ENCODE results near the gene IL17A.
A peak's percentile ranks its signal among the peaks of the same experiment; 100 is the strongest.

IL17A gene

GRCh38 chr6:52186075-52186474 lies at the start of gene IL17A:
Gene IL17A (plus strand): TSS chr6:52186375. CDS start chr6:52186432, 57 bp downstream.
- no peak for DNase-seq

- DNase-seq = no peak
Observed at GRCh38 chr6:52136934-52137467, 49.2 kb upstream of the IL17A start.

DNA sequence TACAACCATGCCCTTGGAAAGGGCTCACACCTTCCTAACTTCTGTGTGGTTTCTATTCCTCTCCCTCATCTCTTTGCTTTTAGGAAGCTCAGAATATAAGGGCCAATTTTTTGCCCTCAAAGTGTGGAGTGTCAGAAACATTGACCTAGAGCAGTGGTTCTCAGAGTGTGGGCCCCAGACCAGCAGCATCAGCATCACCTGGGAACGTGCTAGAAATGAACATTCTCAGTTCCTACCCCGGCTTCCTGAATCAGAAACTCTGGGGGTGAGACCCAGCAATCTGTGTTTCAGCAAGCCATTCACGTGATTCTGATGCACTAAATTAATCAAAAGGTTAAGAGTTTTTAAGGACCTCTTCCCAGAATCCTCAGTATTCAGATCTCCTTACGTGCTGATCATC lies 47.9 kb upstream of the IL17A start:
- DNase-seq = no peak

- no peak for DNase-seq
Observed at GRCh38 chr6:52139985-52140680, 46.0 kb upstream of the IL17A start.

DNA sequence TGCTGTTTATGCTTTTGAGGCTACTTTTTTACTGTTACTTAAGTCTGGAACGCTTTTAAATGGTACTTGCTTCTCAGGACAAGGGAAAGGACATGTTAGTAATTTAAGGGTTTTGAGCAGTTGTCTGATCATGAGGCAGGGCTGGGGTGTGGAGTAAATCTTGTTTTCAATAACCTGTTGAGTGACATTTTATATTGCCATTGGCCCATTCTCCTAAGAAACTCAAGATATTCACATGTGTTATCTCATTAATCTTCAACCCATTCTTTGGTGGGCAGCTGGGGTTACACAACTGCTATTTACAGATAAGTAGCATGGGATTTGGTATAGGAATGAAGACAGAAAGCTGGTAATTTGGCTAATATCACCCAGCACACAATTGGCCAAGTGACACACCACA lies 44.6 kb upstream of the IL17A start:
- DNase-seq = no peak

GRCh38 chr6:52142556-52142955 lies 43.6 kb upstream of the IL17A start:
- no peak for DNase-seq

DNA sequence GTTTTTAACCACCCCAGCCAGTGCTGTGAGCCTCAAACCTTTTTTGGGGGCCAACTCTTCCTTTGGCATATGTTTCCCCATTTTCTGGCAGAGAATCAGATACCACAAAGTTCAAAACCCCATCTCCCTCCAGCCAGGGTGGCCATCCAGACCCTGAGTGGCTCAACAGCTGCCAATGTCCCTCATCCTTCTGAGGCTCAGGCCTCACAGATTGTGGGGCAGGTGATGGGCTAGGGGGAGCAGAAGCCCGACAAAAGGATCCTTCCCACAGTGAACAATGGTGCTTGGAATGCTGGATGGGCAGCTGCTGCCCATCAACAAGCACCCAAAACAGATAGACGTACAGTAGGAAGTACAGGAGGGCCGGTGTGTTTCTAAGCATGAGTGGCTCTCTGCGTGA lies 42.6 kb upstream of the IL17A start:
- no peak for DNase-seq

DNA sequence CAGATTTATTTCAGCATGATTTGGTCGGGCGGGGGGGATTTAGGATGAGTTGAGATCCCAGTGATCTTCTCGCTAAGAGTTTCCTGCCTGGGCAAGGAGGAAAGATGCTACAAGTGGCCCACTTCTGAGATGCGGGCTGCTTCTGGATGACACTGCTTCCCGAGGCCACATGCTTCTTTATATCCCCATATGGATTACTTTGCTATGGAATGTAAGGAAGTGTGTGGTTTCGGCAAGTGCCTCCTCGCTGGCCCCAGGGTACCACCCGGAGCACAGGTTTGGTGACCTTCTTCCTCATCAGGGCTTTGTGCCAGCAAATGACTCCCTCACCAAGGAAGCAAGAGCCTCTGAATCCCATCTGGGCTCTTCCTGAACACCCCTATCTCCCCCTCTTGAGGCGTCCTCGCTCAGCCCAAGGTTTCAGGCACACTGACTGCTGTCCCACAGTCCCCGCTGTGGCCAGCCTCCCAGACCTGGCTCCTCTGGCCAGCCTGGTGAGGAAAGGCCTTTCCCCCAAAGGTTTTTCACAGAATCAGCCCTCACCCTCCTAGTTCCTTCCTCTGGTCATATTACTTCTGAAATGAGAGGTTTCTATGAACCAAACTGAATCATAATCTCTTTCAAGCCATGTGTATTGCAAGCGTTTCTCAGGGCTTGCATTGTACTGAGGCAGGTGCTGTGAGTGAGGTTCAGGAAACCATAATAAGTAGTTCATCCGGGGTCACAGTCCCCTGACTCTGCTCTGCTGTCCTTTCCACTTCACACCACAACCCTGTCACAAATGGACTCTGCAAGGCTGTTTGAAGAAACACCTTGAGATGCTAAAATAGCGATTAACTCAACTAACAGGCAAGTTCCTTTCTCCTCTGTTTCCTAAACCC lies 41.7 kb upstream of the IL17A start:
- no peak for DNase-seq

GRCh38 chr6:52146851-52147445 lies 39.2 kb upstream of the IL17A start:
- no peak for DNase-seq

GRCh38 chr6:52149076-52149475 lies 37.1 kb upstream of the IL17A start:
- DNase-seq = no peak

DNA sequence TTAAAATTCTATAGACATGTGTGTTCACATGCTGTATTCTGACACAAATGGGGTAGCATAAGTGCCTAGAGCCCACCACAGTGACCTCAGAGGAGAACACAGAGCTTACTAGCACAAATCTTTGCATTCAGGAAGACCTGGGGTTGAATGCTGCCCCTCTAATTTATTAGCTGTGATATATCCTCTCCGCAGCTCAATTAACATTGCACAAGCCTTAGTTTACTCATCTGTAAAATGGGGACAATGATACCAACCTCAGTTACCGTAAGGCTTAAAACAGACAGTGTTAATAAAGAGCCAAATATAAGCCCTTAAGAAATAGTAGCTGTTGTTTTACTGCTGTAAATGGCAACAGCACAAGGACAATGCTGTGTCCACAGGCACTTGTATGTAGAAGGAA lies 36.2 kb upstream of the IL17A start:
- DNase-seq = no peak

GRCh38 chr6:52152070-52152423 lies 34.1 kb upstream of the IL17A start:
- no peak for DNase-seq

GRCh38 chr6:52152711-52153160 lies 33.4 kb upstream of the IL17A start:
- peak in 1 of 2 experiments; percentile 28 for DNase-seq

- DNase-seq = no peak
Observed at GRCh38 chr6:52154381-52154780, 31.8 kb upstream of the IL17A start.

DNA sequence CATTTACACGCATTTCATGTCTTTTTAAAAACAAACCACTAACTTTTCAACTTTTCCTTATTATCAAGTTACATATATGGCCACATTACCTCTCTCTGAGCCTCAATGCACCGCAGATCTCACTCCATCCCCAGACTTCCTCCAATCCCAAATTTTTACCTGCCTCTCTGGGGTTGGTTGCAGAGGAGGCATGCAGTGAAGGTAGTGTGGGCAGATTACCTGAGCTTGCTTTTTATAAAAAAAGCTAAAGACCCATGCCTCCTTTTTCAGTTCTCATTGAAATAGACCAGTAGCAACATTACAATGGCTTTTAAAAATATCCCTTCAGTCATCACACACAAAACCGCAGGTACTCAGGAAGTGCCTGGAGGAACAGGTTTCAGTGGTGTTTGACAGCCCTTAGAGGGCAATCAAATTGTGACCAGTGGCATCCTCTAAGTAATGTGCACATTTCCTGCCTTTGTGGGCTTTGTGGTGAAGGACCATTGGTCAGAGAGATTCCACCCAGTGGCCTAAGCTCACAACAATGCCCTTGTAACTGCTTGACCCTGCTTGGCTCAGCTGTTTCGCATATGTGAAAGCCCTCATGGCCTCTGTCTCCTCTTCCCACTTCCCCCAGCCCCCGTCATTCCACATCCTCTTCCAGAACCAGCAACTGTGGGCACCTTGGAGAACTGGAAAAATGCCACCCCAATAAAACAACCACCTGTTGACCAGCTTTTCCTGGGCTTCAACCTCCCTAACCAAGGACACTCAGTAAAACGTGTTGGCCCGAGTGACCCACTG lies 30.2 kb upstream of the IL17A start:
- peak in 1 of 2 experiments; percentile 21 for DNase-seq

DNA sequence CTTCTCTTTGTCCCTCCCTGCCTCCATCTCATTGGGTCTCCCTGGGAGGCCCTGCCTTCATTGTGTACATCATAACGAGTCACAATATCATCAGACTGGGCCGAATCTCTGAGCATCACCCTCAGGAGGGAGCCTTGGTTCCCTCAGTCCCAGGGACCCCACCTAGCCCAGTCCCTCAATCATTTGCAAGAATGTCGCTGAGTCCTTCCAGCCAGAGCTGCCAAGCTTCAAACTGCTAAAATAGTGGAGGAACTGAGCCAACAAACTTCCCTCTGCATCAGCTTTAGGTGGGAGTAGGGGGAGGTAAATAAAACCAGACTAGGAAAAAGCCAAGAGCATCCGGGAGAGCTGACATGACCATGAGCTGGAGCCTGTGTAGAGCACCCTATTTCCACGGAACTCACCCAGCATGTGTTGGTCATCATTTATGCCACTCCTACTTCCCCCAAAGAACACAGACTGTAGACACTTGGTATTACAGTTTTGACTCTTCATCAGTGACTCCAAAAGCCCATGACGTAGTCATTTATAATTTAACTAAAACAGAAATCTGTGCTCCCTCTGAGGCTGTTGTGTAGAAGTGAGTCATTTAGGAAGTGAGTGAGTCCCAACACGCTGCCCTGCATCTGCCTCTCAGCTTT lies 28.8 kb upstream of the IL17A start:
- peak; percentile 61 to 64 for DNase-seq

DNA sequence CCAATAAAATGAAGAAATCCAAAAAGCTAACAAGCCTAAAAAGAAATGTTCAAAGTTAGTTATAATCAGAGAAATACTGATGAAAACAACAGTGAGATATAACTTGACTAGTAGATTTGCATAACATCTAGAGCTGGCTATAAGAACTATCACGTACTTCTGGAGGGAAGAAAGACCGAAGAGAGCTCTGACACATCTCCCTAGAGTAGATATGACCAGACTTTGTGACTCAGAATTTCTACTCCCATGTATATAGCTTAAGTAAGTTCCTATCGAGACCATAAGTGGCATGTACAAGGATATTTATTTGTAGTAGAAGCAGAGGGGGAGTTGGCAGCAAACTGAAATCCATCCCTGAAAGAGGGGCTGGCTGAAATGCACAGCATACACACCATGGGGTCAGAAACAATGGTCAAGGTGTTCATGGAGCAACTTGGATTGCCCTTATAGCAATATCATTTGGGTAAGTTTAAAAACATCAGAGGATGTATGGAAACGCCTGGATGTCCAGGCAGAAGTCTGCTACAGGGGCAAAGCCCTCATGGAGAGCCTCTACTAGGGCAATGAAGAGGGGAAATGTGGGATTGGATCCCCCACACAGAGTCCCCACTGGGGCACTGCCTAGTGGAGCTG lies 25.6 kb upstream of the IL17A start:
- peak in 1 of 2 experiments; percentile 37 for DNase-seq

- DNase-seq = peak; percentile 17 to 34
Observed at GRCh38 chr6:52161689-52162438, 24.3 kb upstream of the IL17A start.

DNA sequence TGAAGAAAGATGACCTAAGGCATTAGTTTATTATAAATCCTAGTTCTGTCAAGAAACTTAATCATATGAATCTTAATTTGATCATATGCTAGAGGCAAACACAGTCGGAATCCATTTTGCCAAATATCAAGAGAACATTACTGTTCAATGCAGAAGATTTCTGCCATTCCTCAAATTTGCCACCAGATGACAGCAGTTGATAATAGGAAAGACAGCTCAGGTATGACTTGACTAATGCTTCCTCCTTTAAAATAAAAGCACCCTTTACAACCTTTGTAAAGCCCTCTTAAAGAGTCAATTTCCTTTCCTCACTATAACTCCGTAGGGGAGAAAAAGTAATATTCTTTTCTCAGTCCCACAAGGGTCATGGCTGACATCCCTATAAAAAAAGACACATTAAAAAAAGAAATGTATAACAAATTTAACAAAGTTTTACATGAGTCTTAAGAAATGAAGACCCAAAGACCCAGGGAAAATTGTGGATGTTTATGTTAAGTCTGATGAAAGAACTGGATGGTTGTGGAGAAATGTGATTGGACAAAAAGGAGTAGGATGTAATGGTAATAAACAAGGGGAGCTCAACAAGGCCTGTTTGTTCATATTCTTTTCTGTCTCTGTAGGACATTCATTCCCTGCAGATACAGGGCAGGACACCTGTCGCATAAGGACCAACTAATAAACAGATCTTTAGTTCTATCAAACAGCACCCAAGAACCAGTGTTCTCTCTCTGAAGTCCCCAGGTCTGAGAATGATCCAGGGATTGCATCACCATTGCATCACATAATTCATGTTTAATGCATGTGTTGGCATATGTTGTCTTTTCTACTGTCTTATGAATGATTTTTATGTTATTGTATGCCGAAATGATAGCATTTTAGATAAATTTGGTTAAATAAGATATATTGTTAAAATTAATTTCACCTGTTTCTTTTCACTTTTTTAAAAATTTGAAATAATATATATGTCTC lies 23.0 kb upstream of the IL17A start:
- DNase-seq = no peak

Data from activated CD4-positive, alpha-beta T cell treated with anti-CD3 and anti-CD28 coated beads, Interleukin-2, amount 50 U/mL, for 48 hours (primary cell).